Activated CD4-positive, alpha-beta memory T cell treated with anti-CD3 and anti-CD28 coated beads, Interleukin-2, amount 10 ng/mL, durations not matched to agents 7 days and 5 days (primary cell): ENCODE data around the gene ZNF865. TPM values are rescaled to one million over a fixed set of nuclear protein-coding genes. Genes with fewer than 3 reads are reported as not detected.

Source experiments
- CTCF ChIA-PET: fragments of 350-600 bp; sonication (Branson Sonifier 250); formaldehyde crosslinking; loops from one replicate; lab custom pipeline; 2021; ENCODE audit warnings: antibody characterized with exemption, inconsistent platforms; lab: Charles Lee
- POLR2A ChIA-PET: fragments of 350-600 bp; sonication (Branson Sonifier 250); formaldehyde crosslinking; loops from one replicate; lab custom pipeline; 2021; ENCODE audit warnings: antibody characterized with exemption; lab: Charles Lee
- DNase-seq: peaks from one replicate; pipeline ENCODE4 v3.0.0-alpha.2; 2020
- H3K27ac Mint-ChIP-seq: one replicate; pipeline ENCODE4 v1.8.0; 2021; ENCODE audit warnings: mild to moderate bottlenecking, mixed read lengths
- H3K27me3 Mint-ChIP-seq: one replicate; pipeline ENCODE4 v1.8.0; 2021; ENCODE audit warnings: mixed read lengths
- H3K36me3 Mint-ChIP-seq: one replicate; pipeline ENCODE4 v1.8.0; 2021; ENCODE audit warnings: low read depth, mixed read lengths
- H3K4me1 Mint-ChIP-seq: one replicate; pipeline ENCODE4 v1.8.0; 2021; ENCODE audit warnings: mixed read lengths
- H3K4me3 Mint-ChIP-seq: one replicate; pipeline ENCODE4 v1.8.0; 2021; ENCODE audit warnings: mild to moderate bottlenecking, mixed read lengths
- H3K9me3 Mint-ChIP-seq: one replicate; pipeline ENCODE4 v1.8.0; 2021; ENCODE audit warnings: mixed read lengths
- total RNA-seq, 2 experiments: library from RNA; stranded (reverse); gene quantifications; one replicate each; pipeline ENCODE4 v1.2.3, GENCODE V29; 2021

Gene ZNF865
- total RNA-seq, 2 experiments from 2014 or later, result 15.3 to 15.4 TPM

DNA sequence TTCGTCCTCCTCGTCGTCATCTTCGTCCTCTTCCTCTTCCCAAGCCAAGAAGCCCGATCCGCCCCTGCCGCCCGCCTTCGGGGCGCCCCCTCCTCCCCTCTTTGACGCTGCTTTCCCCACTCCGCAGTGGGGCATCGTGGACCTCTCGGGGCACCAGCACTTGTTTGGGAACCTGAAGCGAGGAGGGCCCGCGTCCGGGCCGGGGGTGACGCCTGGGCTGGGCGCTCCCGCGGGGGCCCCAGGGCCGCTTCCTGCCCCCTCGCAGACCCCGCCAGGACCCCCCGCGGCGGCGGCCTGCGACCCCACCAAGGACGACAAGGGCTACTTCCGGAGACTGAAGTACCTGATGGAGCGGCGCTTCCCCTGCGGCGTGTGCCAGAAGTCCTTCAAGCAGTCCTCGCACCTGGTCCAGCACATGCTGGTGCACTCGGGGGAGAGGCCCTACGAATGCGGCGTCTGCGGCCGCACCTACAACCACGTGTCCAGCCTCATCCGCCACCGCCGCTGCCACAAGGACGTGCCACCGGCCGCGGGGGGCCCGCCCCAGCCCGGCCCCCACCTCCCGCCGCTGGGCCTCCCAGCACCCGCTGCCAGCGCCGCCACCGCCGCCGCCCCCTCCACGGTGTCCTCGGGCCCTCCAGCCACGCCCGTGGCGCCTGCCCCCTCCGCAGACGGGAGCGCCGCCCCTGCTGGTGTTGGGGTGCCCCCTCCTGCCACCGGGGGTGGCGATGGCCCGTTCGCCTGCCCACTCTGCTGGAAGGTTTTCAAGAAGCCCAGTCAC, 8.7 kb downstream of the ZNF865 start:
- CTCF ChIA-PET, result no interaction called here
- POLR2A ChIA-PET, result no interaction called here
- no peaks in the 10 kb centered on the region for H3K9me3 Mint-ChIP-seq
- H3K4me3 Mint-ChIP-seq, result no peak overlapping the region
- H3K36me3 Mint-ChIP-seq, result peaks cover 31% of the 10 kb centered on the region
- H3K27me3 Mint-ChIP-seq, result no peaks in the 10 kb centered on the region
- no peak for DNase-seq
- no peak overlapping the region for H3K27ac Mint-ChIP-seq
- peaks cover 8% of the 10 kb centered on the region for H3K4me1 Mint-ChIP-seq

DNA sequence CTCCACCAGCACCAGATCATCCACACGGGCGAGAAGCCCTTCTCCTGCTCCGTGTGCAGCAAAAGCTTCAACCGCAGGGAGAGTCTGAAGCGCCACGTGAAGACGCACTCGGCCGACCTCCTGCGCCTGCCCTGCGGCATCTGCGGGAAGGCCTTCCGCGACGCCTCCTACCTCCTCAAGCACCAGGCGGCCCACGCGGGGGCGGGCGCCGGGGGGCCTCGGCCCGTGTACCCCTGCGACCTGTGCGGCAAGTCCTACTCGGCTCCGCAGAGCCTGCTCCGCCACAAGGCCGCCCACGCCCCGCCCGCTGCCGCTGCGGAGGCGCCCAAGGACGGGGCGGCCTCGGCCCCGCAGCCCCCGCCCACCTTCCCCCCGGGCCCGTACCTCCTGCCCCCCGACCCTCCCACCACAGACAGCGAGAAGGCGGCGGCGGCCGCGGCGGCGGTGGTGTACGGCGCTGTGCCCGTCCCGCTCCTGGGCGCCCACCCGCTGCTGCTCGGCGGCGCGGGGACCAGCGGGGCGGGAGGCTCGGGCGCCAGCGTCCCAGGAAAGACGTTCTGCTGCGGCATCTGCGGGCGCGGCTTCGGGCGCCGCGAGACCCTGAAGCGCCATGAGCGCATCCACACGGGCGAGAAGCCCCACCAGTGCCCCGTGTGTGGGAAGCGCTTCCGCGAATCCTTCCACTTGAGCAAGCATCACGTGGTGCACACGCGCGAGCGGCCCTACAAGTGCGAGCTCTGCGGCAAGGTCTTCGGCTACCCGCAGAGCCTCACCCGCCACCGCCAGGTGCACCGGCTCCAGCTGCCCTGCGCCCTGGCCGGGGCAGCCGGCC, 9.5 kb downstream of the ZNF865 start:
- CTCF ChIA-PET, result no interaction called here
- no peak for DNase-seq
- peaks cover 30% of the 10 kb centered on the region for H3K36me3 Mint-ChIP-seq
- H3K27ac Mint-ChIP-seq, result no peak overlapping the region
- peaks cover 10% of the 10 kb centered on the region for H3K4me1 Mint-ChIP-seq
- POLR2A ChIA-PET, result no interaction called here
- H3K9me3 Mint-ChIP-seq, result no peaks in the 10 kb centered on the region
- H3K27me3 Mint-ChIP-seq, result no peaks in the 10 kb centered on the region
- no peak overlapping the region for H3K4me3 Mint-ChIP-seq

DNA sequence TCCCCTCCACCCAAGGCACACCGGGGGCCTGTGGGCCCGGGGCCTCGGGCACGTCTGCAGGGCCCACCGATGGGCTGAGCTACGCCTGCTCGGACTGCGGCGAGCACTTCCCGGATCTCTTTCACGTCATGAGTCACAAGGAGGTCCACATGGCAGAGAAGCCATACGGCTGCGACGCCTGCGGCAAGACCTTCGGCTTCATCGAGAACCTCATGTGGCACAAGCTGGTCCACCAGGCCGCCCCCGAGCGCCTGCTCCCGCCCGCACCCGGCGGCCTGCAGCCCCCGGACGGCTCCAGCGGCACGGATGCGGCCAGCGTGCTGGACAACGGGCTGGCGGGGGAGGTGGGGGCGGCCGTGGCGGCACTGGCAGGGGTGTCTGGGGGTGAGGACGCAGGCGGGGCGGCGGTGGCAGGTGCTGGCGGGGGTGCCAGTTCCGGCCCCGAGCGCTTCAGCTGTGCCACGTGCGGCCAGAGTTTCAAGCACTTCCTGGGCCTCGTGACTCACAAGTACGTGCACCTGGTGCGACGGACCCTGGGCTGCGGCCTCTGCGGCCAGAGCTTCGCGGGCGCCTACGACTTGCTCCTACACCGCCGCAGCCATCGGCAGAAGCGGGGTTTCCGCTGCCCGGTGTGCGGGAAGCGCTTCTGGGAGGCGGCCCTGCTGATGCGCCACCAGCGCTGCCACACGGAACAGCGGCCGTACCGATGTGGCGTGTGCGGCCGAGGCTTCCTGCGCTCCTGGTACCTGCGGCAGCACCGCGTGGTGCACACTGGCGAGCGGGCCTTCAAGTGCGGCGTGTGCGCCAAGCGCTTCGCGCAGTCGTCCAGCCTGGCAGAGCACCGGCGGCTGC, 10.3 kb downstream of the ZNF865 start:
- POLR2A ChIA-PET, result interaction anchor here (2.9 kb wide), 1 partner anchor 10 kb away, joined by 11 read pairs; the partner anchor contains the start of gene ZNF865
- CTCF ChIA-PET, result no interaction called here
- Mint-ChIP-seq H3K4me1 (peaks cover 15% of the 10 kb centered on the region), H3K27me3 (no peaks in the 10 kb centered on the region), H3K36me3 (peaks cover 33% of the 10 kb centered on the region), H3K9me3 (no peaks in the 10 kb centered on the region), H3K27ac (no peak overlapping the region), H3K4me3 (no peak overlapping the region)
- no peak for DNase-seq

DNA sequence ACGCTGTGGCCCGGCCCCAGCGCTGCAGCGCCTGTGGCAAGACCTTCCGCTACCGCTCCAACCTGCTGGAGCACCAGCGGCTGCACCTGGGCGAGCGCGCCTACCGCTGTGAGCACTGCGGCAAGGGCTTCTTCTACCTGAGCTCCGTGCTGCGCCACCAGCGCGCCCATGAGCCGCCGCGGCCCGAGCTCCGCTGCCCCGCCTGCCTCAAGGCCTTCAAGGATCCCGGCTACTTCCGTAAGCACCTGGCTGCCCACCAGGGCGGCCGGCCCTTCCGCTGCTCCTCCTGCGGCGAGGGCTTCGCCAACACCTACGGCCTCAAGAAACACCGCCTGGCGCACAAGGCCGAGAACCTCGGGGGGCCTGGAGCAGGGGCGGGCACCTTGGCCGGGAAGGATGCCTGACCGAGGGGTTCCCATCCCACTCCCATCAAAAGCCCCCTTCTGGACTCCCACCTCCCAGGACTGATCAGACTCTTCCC, 11.0 kb downstream of the ZNF865 start:
- no peaks in the 10 kb centered on the region for H3K27me3 Mint-ChIP-seq
- no peak for DNase-seq
- H3K27ac Mint-ChIP-seq, result no peak overlapping the region
- H3K9me3 Mint-ChIP-seq, result no peaks in the 10 kb centered on the region
- ChIA-PET POLR2A (interaction anchor here (2.9 kb wide), 1 partner anchor 10 kb away, joined by 11 read pairs; the partner anchor contains the start of gene ZNF865), CTCF (no interaction called here)
- H3K36me3 Mint-ChIP-seq, result peaks cover 37% of the 10 kb centered on the region
- H3K4me1 Mint-ChIP-seq, result peaks cover 12% of the 10 kb centered on the region
- H3K4me3 Mint-ChIP-seq, result no peak overlapping the region

DNA sequence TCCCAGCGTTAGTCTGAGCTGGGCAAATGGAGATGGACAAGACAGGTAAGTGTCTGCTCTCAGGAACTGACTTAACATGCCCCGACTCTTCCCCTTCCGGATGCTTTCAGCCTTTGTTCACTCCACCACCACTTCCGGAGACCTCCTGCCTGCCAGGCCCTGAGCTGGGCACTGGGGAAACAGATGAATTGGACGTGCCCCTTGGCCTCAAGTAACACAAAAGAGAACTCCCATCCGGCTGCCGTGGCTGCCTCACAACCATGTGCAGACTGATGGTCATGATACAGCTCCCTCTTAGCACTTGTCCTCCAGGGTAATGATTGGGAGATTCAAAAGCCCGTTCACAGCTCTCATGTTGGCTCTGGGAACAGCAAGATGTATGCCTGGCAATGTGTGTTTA, 12.0 kb downstream of the ZNF865 start:
- Mint-ChIP-seq H3K4me3 (no peak overlapping the region), H3K9me3 (no peaks in the 10 kb centered on the region), H3K36me3 (peaks cover 38% of the 10 kb centered on the region), H3K4me1 (peaks cover 12% of the 10 kb centered on the region), H3K27me3 (no peaks in the 10 kb centered on the region), H3K27ac (no peak overlapping the region)
- ChIA-PET CTCF (no interaction called here), POLR2A (interaction anchor here (1.5 to 2.9 kb wide), 2 partner anchors 11 to 141 kb away, joined by 4 to 11 read pairs; partner anchors contain the start of genes ZNF628 and ZNF865)
- DNase-seq, result no peak

DNA sequence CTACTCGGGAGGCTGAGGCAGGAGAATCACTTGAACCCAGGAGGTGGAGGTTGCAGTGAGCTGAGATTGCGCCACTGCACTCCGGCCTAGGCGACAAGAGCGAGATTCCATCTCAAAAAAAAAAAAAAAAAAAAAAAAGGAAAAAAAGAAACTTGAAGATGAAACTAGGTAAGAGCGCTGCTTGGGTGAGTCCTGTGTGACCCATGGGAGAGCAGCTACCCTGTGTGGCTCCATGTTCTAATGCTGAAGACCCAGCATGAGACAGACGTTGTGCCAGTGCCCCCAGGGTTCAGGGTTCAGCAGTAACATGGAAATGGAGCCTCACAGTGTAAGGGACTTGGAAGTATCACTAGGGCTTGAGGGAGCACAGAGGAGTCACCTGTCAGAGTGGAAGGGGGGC, 13.0 kb downstream of the ZNF865 start:
- Mint-ChIP-seq H3K4me1 (peaks cover 15% of the 10 kb centered on the region), H3K27ac (no peak overlapping the region), H3K36me3 (peaks cover 32% of the 10 kb centered on the region), H3K27me3 (no peaks in the 10 kb centered on the region), H3K4me3 (no peak overlapping the region), H3K9me3 (no peaks in the 10 kb centered on the region)
- ChIA-PET POLR2A (interaction anchor here (0.8 to 2.9 kb wide), 3 partner anchors 12 to 142 kb away, joined by 3 to 11 read pairs (median 4); partner anchors contain the start of genes FIZ1, ZNF628 and ZNF865), CTCF (interaction anchor here (0.6 to 0.8 kb wide), 2 partner anchors 13 to 114 kb away, joined by 3 to 6 read pairs; no protein-coding TSS in a partner anchor)
- DNase-seq, result no peak

DNA sequence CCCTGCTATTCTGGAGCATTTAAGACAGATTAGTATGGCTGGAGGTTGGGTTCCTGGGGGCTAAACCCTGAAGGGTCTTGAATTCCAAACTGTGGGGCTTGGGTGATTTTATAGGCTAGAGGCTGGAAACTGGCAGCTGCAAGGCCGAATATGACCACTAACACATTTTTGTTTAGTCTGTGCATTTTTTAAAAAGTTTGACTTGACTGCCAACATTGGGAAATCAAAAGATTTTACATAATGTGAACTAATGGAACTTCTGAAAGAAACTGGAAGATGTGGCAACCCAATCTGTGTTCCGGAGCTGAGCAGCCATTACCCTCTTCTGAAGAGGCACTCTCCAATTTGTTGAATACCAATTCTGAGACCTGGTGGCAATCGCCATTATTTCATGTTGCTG, 13.8 kb downstream of the ZNF865 start:
- CTCF ChIA-PET, result interaction anchor here (0.6 to 2.2 kb wide), 4 partner anchors 12 to 152 kb away, joined by 3 to 9 read pairs (median 4); partner anchors contain the start of gene ZNF865
- DNase-seq, result no peak
- no peaks in the 10 kb centered on the region for H3K27me3 Mint-ChIP-seq
- H3K36me3 Mint-ChIP-seq, result peaks cover 34% of the 10 kb centered on the region
- POLR2A ChIA-PET, result interaction anchor here (0.7 kb wide), 1 partner anchor 13 kb away, joined by 3 read pairs; no protein-coding TSS in a partner anchor
- H3K4me1 Mint-ChIP-seq, result peaks cover 22% of the 10 kb centered on the region
- H3K4me3 Mint-ChIP-seq, result no peak overlapping the region
- H3K27ac Mint-ChIP-seq, result no peak overlapping the region
- H3K9me3 Mint-ChIP-seq, result no peaks in the 10 kb centered on the region

DNA sequence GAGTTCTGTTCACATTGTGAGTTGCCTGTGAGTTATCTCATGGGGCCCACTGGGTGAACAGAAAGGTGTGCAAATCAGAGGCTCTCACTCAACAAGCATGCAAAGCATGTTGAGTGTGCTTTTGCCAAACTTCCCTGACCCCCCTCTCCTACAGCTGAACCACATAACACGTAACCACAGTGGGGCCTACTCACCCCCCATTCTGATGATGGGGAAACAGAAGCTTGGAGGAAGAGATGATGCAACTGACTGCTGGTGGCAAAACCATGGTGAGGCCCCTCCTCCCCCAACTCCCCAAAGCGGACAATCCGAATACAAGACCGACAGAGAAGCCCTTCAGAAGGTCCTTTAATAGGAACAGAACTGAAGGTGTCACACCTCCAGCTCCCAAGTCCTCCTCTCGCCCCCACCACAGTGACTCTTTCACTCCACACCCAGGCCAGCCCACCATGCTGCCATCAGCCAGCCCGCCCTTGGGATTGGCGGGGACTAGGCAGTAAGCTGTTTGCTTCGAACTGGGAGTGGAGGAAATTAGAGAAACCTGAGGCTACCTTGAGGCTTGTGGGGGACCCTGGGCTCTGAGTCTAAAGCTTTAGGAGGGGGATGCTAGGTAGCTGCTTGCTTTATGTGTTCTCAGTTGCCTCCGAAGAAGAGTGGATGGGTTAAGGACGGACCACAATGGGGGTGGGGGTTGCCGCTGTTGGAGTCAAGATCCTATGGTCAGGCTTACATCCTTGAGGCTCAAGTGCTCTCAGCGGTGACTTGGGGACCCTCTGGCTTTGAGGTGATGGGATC, 15.2 kb downstream of the ZNF865 start:
- POLR2A ChIA-PET, result interaction anchor here (1.2 to 1.3 kb wide), 2 partner anchors 9 to 15 kb away, joined by 3 read pairs; partner anchors contain the start of gene ZNF865
- peaks cover 33% of the 10 kb centered on the region for H3K36me3 Mint-ChIP-seq
- no peaks in the 10 kb centered on the region for H3K9me3 Mint-ChIP-seq
- H3K4me3 Mint-ChIP-seq, result no peak overlapping the region
- H3K4me1 Mint-ChIP-seq, result peaks cover 31% of the 10 kb centered on the region
- CTCF ChIA-PET, result interaction anchor here (1.1 to 2.2 kb wide), 3 partner anchors 12 to 153 kb away, joined by 3 to 9 read pairs (median 5); partner anchors contain the start of gene ZNF865
- H3K27ac Mint-ChIP-seq, result no peak overlapping the region
- no peak for DNase-seq
- no peaks in the 10 kb centered on the region for H3K27me3 Mint-ChIP-seq

DNA sequence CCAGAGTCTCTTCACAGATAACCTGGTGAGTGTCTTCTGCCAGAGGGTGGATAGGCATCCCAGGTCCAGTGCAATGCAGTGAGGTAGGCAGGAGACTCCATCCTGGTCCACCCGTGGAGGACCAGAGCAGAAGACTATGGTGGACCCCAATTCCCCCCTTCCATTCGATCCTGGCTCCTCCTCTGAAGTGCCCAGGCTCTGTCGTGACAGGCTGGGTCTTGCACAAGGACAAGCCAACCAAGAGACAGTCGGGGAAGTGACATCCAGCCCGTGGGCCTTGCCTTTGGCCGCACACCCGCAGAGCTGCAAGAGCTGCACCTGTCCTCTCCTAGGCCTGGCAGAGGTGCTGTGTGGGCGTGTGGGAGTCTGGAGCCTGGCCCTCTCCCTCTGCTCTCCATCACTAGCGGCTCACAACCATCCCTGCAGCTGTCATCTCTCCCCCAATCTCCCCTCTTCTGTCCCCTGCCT, 15.8 kb downstream of the ZNF865 start:
- peaks cover 33% of the 10 kb centered on the region for H3K36me3 Mint-ChIP-seq
- H3K4me3 Mint-ChIP-seq, result no peak overlapping the region
- H3K9me3 Mint-ChIP-seq, result no peaks in the 10 kb centered on the region
- ChIA-PET POLR2A (interaction anchor here (1.3 to 1.8 kb wide), 2 partner anchors 16 to 22 kb away, joined by 3 to 5 read pairs; partner anchors contain the start of genes FIZ1 and ZNF865), CTCF (interaction anchor here (1.8 to 2.2 kb wide), 2 partner anchors 12 to 15 kb away, joined by 5 to 9 read pairs; partner anchors contain the start of gene ZNF865)
- H3K4me1 Mint-ChIP-seq, result peaks cover 35% of the 10 kb centered on the region
- H3K27ac Mint-ChIP-seq, result no peak overlapping the region
- no peak for DNase-seq
- no peaks in the 10 kb centered on the region for H3K27me3 Mint-ChIP-seq

DNA sequence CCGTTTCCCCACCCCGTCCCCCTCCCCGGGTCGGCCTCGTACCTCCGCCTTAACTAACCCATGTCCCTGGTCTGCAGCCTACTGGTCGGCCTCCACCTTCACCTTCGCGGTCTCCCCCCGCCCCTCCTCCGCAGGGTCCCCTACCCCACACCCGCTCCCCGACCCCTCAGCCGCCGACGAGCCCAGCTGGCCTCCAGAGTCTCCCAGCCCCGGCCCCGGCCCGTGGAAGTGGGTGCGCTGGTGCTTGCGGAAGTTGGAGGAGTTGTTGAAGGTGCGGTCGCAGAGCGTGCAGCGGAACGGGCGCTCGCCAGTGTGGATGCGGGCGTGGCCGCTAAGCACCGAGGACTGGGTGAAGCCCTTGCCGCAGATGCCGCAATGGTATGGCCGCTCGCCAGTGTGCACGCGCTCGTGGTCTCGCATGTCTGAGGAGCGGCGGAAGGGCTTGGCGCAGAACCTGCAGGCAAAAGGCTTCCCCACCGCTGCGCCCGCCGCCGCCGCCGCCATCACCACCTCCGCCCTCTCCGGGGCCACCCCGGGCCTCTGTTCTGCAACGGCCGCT, 16.3 kb downstream of the ZNF865 start:
- peaks cover 29% of the 10 kb centered on the region for H3K36me3 Mint-ChIP-seq
- H3K27ac Mint-ChIP-seq, result no peak overlapping the region
- no peaks in the 10 kb centered on the region for H3K9me3 Mint-ChIP-seq
- H3K27me3 Mint-ChIP-seq, result peaks cover under 1% of the 10 kb centered on the region
- peaks cover 40% of the 10 kb centered on the region for H3K4me1 Mint-ChIP-seq
- DNase-seq, result no peak
- ChIA-PET CTCF (interaction anchor here (1.8 kb wide), 1 partner anchor 11 kb away, joined by 5 read pairs; no protein-coding TSS in a partner anchor), POLR2A (interaction anchor here (1.3 to 1.8 kb wide), 2 partner anchors 16 to 22 kb away, joined by 3 to 5 read pairs; partner anchors contain the start of genes FIZ1 and ZNF865)
- no peak overlapping the region for H3K4me3 Mint-ChIP-seq
